Hematopoietic multipotent progenitor cell treated with erythropoietin and hydrocortisone succinate and interleukin-3 and kit ligand, for 8 days (in vitro differentiated cells): ENCODE data around the gene HPX.

Source experiments
- DNase-seq: peaks from one replicate; pipeline ENCODE4 v3.0.0-alpha.2; 2015

Gene HPX, protein sequence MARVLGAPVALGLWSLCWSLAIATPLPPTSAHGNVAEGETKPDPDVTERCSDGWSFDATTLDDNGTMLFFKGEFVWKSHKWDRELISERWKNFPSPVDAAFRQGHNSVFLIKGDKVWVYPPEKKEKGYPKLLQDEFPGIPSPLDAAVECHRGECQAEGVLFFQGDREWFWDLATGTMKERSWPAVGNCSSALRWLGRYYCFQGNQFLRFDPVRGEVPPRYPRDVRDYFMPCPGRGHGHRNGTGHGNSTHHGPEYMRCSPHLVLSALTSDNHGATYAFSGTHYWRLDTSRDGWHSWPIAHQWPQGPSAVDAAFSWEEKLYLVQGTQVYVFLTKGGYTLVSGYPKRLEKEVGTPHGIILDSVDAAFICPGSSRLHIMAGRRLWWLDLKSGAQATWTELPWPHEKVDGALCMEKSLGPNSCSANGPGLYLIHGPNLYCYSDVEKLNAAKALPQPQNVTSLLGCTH

DNA sequence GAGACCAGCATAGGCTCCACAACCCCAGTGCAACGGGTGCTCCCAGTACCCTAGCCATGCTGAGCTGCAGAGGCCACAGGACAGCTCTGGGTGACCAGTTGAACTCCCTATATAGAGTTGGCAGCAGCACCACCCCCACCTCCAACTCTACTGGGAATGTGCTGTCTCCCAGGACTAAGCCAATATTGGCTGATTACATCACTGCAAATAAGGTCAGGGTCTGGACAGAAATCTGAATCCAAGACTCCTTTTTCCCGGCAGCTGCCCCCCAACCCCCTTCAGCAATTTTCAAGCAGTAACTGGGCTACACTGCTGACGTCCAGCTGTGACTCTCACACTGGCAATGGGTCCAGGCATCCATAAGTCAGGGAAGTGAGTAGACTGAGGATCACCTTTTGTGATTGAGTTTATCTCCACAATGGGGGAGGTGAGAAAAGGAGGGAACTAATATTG, at the start of gene HPX:
TSS of gene HPX (minus strand) at position 82 of the 453 bp plus-strand sequence. CDS start at position 58, 24 bp downstream.
- DNase-seq, result no peak

DNA sequence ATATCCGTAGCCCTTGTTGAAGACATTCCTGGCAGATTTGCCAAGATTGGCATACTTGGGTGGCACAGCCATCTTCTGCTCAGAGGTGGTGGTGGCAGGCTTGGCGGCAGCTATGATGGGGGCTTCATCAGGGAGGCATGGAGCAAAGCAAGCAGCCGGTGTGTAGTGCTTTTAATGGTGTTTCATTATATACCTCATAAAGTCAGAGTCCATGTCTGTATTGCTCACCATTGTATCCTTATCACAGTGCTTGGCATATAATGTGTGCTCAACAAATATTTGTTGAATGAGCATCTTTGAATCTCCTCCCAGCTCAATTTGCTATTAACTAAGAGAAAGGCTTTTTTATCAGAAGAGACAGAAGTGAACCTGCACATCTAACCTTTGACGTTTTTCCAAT, 48.5 kb upstream of the HPX start:
- no peak for DNase-seq

DNA sequence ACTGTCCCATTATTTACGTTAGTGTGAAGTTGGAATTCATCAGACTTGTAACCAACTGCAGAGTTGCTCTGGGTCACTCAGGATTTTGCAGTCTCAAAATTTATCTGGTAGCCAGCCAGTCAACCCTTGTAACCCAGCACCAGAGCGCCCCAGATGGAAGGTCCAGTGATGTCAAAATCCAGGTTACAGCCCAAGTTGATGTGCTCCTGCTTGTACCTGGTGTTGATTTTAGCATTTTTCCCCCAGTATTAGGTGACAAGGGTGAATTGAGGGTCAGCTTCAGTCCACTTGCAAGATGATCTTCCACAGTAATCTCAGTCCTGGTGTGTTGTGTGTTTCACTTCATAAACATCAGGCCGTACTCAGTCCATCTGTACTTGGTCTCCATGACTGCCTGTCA, 48.0 kb upstream of the HPX start:
- DNase-seq, result no peak

DNA sequence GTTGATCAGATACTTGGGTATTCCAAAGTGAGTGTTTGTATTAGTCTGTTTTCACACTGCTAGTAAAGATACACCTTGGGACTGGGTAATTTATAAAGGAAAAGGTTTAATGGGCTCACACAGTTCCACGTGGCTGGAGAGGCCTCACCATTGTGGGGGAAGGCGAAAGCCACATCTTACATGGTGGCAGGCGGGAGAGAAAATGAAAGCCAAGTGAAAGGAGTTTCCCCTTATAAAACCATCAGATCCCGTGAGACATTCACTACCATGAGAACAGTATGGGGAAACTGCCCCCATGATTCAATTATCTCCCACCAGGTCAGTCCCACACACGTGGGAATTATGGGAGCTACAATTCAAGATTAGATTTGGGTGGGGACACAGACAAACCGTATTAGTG, 47.6 kb upstream of the HPX start:
- no peak for DNase-seq

DNA sequence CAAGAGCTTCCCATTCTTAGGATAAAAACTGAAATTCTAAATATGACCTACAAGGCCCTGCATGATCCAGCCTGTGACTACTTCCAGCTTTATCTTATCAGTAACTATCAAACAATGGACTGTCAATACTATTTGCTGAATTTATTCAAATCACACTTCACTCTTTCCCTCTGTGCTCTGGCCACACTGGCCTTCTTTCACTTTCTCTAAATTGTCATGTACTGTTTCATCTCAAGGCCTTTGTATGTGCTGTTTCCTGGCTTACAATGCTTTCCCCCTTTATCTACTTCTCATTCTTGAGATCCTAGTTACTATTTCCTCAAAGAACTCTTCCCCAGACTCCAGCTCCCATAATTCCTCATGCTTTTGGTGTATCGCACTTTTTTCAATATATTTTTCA, 46.2 kb upstream of the HPX start:
- DNase-seq, result no peak

DNA sequence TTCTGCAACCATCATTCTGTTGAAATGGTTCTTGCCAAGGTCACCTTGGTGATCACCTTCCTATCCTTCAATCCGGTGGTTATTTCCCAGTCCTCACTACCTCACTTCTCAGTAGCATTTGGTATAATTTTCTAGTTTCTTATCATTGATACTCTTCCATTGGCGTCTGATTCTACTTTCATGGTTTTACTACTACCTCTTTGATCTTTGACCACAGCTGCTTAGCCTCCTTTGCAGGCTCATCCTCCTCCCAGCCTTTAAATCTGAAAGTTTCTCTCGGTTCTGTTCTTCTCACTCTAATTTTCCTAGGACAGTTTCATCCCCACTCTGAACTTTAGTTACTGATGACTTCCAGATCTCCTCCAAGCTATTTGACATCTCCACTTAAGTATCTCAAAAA, 45.5 kb upstream of the HPX start:
- DNase-seq, result no peak

DNA sequence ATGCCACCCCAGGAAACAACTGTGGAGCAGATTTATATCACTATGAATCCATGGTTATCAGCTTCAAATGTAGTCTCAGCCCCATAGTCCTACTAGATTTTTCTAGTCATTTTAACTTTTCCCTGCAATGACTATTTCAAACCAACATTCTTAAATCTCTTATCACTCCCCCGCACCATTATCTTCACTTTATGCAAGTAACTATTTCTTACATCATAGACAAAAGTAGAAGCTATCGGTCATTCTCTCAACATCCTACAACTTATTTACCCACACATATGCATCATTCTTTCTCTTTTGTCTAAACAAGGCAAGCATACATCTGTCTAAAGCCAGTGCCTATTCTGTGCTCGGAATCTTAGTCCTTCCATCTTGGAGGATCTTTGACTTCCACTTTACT, 44.9 kb upstream of the HPX start:
- DNase-seq, result no peak

DNA sequence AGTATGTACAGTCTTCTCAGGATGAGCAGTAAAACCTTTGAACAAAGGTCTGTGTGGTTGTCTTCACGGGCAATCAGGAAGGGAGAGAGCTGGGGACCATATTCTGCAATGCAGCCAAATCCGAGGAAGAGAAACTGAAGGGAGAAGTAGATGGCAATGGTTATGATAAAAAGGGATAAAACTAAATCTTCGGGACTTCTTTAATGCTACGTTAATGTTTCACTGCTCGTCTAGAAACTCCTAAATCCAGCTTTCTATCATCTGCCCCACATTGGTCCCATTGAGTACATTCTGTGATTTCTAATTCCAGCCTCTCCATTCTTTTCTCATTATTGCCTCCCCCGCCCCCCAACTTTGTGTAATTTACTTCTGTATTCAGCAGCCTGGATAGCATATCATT, 42.2 kb upstream of the HPX start:
- DNase-seq, result no peak

DNA sequence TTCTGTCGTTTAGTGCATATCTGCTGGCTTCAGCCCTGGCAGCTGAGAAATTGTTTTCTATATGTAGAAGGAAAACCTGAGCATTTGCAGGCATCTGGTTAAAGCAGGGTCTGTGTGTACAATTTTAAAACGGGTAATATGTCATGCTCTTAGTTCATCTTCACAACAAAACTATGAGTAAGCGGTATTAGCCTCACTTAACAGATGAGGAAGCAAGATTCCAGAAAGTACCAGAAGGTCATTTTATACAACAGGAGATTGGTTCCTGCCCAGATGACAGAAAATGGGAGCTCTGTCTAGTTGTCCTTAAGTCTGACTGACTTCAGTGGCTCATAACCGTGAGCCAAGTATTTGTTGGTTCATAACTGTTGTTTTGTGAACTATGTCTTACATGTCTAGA, 41.7 kb upstream of the HPX start:
- no peak for DNase-seq

DNA sequence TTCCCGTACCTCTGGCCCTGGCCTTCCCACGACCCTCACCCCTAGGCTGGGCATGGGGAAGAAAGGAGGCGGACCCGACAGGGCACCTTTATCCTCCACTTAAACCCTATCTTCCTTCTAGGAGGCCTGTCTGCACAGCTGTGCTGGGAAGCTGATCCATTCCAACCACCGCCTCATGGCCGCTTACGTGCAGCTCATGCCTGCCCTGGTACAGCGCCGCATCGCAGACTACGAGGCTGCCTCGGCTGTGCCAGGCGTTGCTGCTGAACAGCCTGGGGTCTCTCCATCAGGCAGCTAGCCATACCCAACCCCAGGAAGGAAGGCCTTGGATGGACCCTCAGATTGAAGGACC, 41.1 kb upstream of the HPX start:
- DNase-seq, result no peak

DNA sequence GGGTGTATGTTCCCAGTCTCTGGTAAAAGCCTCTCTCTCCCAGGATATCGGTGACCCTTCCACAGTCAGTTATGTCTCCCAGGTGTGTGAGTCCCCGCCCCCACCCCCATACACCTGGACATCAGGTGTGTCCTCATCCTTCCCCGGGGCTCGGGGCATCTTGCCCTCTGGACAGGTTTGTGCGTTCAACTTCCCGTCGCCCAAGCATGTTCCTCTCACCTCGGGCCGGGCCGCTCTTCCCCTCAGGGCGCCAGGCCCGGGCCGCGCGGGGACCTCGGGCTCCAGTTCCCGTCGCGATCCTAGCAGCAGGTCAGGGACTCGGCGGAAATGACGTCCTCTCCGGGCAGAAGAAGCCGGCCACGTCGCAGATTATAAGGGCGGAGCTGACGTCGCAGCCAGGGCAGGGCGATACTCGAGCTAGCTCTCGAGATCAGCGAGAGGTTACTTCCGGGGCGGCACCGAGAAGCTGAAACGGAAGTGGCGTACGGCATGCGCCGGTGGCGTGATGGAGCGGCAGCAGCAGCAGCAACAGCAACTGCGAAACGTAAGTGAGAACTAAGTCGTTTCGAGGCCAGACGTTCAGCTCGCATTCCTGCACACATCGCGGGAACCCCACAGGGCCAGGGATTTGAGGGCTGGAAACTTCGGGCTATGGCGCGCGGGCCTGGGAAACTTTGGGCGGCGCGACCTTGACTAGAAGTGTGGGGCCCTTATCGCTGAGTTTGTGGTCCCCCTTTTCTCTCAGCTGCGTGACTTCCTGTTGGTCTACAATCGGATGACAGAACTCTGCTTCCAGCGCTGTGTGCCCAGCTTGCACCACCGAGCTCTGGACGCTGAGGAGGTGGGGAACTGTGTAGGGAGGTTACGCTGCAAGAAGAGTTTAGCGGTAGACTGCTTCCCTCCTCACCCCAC, 40.5 kb upstream of the HPX start, which contains the start of the genes ARFIP2 and TIMM10B:
TSS of gene ARFIP2 (minus strand) at position 320 of the 912 bp plus-strand sequence. CDS start 910 bp downstream, outside the sequence.
TSS of gene TIMM10B (plus strand) at position 490 of the 912 bp plus-strand sequence. CDS start at position 506, 16 bp downstream.
- DNase-seq, result peak; percentile 98

DNA sequence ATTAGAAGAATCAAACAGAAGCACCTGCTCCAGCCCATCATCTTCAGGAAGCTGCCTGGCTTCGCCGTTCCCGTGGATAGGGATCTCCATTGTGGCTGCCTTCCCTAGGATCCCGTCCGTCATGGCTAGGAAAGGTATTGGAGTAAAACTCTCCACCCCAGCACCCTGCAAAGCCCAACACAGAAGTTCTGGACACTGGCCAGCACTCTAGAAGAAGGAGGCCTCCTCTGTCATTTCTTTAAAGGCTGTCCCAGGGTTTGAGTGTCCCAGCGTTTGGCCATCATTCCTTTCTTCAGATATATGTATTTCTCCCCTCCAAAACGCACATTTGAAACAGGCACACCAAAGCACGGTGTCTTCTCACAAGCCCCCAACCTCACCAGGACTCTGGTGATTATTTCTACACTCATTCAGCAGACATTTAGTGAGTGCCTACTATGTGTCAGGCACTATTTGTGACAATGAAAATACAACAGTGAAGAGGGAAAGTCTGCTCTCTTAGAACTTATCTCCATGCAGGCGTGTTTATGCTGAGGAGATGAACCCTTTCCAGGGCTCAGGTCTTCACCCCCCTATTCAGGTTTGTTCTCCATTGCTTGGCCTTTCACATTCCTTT, 39.6 kb upstream of the HPX start:
- no peak for DNase-seq

DNA sequence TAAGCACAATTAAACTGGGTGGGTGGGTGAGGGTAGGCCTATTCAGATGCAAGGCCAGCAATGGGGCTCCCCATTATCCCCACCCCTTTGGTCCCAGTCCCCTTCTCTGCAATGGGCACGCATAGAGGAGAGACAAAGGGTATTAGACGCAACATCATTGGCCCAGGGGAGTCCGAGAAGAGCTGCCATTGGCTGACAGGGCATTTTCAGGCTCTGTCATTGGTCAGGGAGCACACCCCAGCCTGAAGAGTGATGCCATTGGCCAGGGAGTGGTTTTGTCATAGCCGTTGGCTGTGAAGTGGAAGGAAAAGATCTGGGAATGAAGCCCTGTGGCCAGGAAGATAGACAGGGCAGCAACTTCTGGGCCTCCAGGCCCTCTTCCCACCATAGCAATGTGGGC, 35.8 kb upstream of the HPX start:
- no peak for DNase-seq

DNA sequence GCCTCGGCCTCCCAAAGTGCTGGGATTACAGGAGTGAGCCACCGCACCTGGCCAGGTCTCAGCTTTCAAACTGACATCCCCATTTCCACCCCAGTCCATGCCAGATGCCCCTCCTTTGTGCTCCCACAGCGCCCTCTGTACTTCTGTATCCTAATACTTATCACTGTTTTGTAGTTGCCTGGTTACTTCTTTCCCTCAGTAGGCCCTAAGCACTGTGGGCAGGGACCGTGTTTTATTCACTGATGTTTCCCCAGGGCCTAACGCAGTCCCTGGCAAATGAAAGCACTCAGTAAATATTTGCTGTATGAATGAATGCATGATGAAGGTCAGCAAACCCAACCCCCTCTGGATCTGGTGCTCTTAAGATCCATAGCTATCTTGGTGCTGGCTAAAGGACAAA, 35.1 kb upstream of the HPX start:
- DNase-seq, result no peak

DNA sequence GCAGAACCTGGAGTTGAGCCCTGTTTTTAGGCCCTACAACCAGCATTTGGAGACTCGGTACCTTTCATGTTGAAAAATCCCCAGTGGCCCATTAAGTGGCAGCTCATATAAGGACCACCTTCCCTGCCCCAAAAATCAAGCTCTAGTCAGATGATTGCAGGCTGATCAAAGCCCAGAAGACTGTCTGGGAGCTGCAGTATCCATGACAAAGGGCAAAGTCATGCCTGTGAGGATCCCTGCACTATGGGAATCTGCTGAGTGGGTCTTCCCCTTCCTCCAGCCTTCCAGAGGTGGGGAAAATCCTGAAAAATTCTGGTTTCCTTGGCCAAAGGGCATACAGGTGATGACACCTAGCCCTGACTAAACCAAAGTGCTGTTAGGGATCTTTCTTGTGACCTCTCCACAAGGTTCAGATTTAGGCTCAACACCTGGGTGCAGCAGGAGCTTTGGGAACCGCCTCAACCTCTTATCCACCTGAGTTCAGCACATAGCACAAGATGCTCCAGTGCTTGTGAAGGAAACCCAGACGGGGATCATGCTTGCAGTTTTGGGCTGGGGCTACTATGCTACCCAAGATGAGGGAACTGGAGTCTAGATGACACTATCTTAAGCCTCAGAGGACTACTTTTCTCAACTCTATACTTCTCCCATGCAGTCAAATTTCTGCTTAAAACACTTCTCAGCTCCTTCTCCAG, 34.2 kb upstream of the HPX start:
- no peak for DNase-seq

DNA sequence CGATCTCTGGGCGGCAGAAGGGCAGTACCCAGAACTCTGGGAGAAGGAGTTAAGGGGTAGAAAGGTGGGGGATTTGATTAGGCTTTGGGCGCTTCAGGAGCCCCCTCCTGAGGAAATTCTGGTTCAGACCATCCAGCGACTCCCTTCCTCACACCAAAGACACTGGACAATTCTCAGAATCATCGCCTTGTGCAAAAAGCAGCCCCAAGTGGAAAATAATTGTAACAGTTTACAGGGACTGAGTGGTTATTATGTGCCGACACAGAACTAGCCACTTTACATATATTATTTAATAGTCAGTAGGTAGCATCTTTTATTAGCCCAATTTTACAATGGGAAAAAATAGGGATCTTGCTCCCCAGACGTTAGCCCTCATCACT, 33.6 kb upstream of the HPX start:
- DNase-seq, result no peak

DNA sequence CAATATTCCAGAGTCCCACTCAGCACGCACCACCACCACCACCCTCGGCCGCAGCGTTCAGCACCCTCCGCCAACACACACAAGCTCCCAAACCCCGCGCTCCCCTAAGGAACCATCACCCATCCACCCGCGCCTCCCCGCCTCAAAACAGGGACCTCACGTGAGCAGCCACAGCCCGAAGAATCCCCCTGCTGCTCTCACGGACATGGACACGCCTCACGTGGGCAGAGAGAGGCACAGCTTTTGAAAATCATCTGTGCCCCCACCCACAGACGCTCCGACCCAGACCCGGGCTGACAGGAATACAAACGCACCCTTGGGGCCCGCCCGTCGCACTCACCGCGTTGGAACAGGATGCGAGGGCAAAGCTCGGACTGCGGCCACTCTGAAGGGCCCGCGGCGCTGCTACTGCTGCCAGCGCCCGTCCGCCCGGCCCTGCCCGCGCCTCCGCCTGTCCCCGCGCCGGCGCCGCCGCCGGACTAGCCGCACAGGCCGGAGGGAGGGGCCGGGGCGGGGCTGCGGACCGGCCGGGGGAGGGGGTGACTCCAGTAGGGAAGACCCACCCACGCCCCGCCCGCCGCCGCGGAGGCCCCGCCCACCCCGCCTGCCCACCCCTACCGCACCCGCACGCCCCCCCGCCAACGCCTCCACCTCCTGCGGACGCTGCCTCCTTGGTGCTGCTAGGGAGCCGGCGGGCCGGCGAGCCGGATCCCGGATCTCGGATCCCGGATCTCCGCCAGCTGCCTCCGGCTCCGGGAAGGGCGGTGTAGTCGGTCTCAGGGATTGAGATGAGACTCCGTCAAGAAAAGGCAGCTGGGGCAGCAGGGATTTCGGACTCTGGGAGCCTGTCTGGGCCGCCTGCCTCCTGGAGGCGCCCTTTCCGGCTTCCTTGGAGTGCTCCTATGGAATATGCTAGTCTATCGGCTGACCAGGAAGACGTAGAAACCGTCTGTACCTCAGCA, 32.9 kb upstream of the HPX start, which contains the start of gene TRIM3:
TSS of gene TRIM3 (minus strand) at position 491 of the 962 bp plus-strand sequence. CDS start 8,246 bp downstream, outside the sequence.
- DNase-seq, result peak; percentile 60

DNA sequence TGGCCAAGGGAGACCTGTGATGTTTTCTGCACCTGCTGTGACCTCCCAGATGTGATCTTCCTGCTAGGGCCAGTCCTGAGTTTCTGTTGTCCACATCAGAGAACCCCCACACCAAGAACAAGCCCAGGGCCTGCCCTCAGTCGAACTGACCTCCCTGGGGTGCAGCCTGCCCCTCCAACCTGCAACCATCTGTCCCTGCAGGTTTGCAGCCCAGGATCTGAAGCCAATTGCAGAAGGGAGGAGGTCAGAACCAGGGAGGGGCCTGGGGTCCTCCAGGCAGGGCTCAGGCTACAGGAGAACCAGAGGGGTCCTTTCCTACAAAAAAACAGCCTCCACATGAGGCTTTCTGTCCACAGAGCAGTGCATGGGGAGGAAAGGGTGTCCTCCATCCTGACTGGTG, 32.1 kb upstream of the HPX start:
- DNase-seq, result no peak

DNA sequence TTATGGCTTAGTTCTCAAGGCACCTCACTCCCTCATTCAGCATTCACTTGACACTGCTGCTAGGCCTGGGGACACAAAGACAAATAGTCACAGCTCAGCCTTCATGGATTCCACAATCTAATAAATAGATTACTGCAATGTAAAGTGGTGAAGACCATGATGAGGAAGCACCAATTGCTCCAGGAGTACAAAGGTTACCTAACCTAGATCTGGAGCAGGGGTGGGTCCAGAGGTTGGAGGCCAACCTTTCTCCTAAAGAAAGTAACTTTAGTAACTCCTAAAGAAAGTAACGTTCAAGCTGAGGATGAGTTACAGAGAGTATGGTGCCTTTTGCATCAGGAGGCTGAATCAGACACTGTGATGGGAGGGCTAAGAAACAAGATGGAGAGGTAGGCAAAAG, 28.8 kb upstream of the HPX start:
- no peak for DNase-seq

DNA sequence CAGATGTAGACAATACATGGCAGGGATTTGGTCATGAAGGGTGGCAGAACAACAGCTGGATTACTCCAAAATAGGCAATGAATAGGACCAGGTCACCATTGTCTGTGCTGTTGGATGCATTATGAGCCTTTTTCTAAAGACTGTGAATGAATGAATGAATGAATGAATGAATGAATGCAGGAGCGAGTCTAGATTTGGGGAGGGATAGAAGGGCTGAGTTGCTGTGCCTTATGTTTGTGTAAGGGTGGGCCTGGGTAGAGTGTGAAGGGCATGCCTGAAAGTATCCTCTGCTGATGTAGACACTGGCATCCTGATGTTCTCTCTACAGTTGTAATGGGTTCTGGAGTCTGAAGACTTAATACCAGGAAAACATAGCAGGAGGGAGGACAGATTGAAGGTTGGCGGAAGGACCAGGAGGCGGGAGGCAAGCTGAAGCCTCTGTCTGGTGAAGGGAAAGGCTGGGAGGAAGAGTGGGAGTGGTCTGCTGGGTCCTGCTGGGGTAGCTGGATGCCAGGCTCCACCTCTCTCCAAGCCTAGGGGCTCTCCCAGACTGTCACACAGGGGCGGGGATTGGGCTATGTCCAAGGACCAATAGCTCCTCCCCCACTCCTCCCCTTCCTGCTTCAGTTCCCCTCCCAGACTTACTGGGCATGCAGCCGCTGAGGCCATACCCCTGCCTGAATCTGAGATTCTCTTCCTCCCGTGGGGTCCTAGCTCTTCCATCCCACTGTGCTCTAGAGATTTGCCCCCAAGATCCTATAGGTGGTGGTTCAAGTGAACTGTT, 28.1 kb upstream of the HPX start:
- DNase-seq, result peak; percentile 82

DNA sequence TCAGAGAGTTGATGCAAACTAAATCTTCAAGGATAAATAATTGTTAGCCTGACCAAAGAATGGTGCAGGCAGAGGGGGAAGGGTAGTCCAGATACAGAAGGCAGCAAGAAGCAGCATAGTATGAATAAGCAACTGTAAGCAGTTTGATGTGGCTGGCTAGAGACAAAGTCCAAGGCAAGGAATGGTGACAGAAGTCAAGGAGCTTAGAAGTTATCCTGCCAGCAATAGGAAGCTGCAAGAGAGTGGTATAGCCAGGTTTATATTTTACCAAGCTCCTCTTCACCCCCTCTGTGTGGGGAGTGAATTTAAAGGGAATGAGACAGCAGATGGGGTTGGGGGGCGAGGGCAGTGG, 18.3 kb upstream of the HPX start:
- no peak for DNase-seq
